Astrocyte of the spinal cord (primary cell): Measurements from ENCODE around the gene PTPRG.
A peak's percentile ranks its signal among the peaks of the same experiment; 100 is the strongest.

Source experiments
- DNase-seq: peaks from one replicate; pipeline ENCODE4 v3.0.0; 2011; ENCODE audit warnings: low read depth, low spot score
- H3K4me3 ChIP-seq: 2 replicates; pipeline ENCODE4 v1.5.1; 2011; ENCODE audit warnings: low read depth, mild to moderate bottlenecking, low read length, moderate library complexity
- CTCF ChIP-seq: IDR thresholded peaks from 2 replicates; pipeline ENCODE4 v1.5.1; 2012; ENCODE audit warnings: low read depth, mild to moderate bottlenecking, low read length, inconsistent platforms
- in situ Hi-C: cut with HindIII; loops from 2 replicates; pipeline ENCODE4 v1.10.0; 2017; ENCODE audit warnings: low sequenced_read_pairs

PTPRG gene

GRCh38 chr3:61897848-61898247 lies 336.5 kb downstream of the PTPRG start:
- no peak overlapping the region for H3K4me3 ChIP-seq
- TF ChIP-seq CTCF, result no peak
- in situ Hi-C loops, result no loop called here
- no peak for DNase-seq

- in situ Hi-C loops, result no loop called here
- TF ChIP-seq CTCF, result no peak
- DNase-seq, result no peak
- H3K4me3 ChIP-seq, result no peak overlapping the region
Measured at GRCh38 chr3:61899700-61900462, 338.5 kb downstream of the PTPRG start.

GRCh38 chr3:61901496-61901895 lies 340.1 kb downstream of the PTPRG start:
- H3K4me3 ChIP-seq, result no peak overlapping the region
- DNase-seq, result no peak
- in situ Hi-C loops, result no loop called here
- no peak for TF ChIP-seq CTCF

GRCh38 chr3:61901986-61902385 lies 340.6 kb downstream of the PTPRG start:
- no peak overlapping the region for H3K4me3 ChIP-seq
- DNase-seq, result no peak
- TF ChIP-seq CTCF, result no peak
- in situ Hi-C loops, result no loop called here

- no peak for TF ChIP-seq CTCF
- no peak for DNase-seq
- no peak overlapping the region for H3K4me3 ChIP-seq
- in situ Hi-C loops, result no loop called here
Measured at GRCh38 chr3:61903074-61903473, 341.7 kb downstream of the PTPRG start.

GRCh38 chr3:61903931-61904657 lies 342.7 kb downstream of the PTPRG start:
- no peak for TF ChIP-seq CTCF
- H3K4me3 ChIP-seq, result no peak overlapping the region
- in situ Hi-C loops, result no loop called here
- DNase-seq, result peak; percentile 64
